ENCODE results near the gene BRCA1. TPM values are rescaled to one million over a fixed set of nuclear protein-coding genes. Genes with fewer than 3 reads are reported as not detected.
"Not testable (repeated sequence)": the region's sequence is repeated elsewhere in the genome, so short reads cannot be mapped to it uniquely, and the experiment has no call there.

BRCA1 gene
- total RNA-seq, 1 donor, result 3.4 TPM

DNA sequence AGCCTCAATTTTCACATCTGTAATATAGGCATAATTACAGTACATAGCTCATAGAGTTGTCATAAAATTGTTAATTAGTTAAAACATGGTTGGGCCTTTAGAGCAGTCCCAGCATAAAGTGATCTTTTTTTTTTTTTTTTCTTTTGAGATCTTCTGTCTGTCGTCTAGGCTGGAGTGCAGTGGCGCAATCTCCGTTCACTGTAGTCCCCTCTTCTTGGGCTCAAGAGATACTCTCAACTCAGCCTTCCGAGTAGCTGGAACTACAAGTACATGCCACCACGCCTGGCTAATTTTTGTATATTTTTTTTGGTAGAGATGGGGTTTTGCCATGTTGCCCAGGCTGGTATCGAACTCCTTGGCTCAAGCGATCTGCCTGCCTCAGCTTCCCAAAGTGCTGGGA lies 69.1 kb downstream of the BRCA1 start:
- no peaks in the 10 kb centered on the region for H3K9me3 ChIP-seq (ENCODE audit: low read depth, low read length)
- H3K27me3 ChIP-seq (ENCODE audit: insufficient read depth, low read length), result no peaks in the 10 kb centered on the region
- no peak overlapping the region for H3K4me3 ChIP-seq (ENCODE audit: low read length)
- H3K4me1 ChIP-seq (ENCODE audit: insufficient read depth, low read length), result no peaks in the 10 kb centered on the region

DNA sequence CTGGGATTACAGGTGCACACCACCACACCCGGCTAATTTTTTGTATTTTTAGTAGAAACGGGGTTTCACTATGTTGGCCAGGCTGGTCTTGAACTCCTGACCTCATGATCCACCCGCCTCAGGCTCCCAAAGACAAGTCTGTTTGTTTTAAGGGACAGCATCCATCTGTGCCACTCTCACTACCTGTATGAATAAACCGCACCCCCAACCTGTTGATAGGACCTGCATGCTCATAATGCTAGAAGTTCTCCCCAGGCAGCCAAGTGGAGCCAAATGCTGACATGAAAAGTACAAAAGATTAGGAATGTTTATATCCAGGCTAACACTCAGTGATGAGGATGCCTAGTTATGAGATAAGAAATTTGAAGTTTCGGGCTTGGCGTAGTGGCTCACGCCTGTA lies 72.2 kb downstream of the BRCA1 start:
- not testable (repeated sequence) for H3K4me1 ChIP-seq (ENCODE audit: insufficient read depth, low read length); H3K4me3 ChIP-seq (ENCODE audit: low read length)

DNA sequence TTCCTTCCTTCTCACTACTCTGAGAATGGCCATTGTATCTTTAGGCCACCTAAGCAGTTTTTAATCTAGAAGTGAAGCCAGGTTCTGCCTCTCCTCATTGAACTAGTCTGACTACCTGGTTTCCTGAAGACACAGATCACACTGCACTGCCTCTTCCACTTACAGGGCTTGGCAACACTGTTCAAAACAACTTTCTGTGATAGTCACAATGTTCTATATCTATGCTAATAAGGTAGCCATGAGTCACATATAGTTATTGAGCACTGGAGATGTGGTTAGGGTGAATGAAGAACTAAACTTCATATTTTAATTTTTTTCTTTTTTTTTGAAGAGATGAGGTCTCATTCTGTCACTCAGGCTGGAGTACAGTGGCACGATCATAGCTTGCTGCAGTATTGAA lies 73.2 kb downstream of the BRCA1 start:
- Histone ChIP-seq H3K27me3 (ENCODE audit: insufficient read depth, low read length) (no peaks in the 10 kb centered on the region), H3K9me3 (ENCODE audit: low read depth, low read length) (no peaks in the 10 kb centered on the region), H3K4me1 (ENCODE audit: insufficient read depth, low read length) (no peaks in the 10 kb centered on the region), H3K4me3 (ENCODE audit: low read length) (no peak overlapping the region)

More for the DNA sequence above, 72.2 kb downstream of the BRCA1 start:
- not testable (repeated sequence) for H3K27me3 ChIP-seq (ENCODE audit: insufficient read depth, low read length); H3K9me3 ChIP-seq (ENCODE audit: low read depth, low read length)

DNA sequence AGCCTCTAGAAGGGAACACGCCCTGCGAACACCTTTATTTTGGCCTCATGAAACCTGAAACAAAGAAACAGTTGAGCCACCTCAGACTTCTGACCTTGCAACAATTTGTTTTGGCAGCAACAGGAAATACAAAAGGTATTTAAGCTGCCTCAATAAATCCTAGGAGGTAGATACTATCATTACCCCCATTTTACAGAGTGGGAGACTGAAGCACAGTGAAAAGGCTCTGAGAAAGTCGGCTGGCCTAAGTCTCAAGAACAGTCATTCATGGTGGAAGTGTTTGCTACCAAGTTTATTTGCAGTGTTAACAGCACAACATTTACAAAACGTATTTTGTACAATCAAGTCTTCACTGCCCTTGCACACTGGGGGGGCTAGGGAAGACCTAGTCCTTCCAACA lies 81.1 kb downstream of the BRCA1 start:
- Histone ChIP-seq H3K4me1 (ENCODE audit: insufficient read depth, low read length) (no peaks in the 10 kb centered on the region), H3K4me3 (ENCODE audit: low read length) (no peak overlapping the region), H3K9me3 (ENCODE audit: low read depth, low read length) (no peaks in the 10 kb centered on the region), H3K27me3 (ENCODE audit: insufficient read depth, low read length) (no peaks in the 10 kb centered on the region)

DNA sequence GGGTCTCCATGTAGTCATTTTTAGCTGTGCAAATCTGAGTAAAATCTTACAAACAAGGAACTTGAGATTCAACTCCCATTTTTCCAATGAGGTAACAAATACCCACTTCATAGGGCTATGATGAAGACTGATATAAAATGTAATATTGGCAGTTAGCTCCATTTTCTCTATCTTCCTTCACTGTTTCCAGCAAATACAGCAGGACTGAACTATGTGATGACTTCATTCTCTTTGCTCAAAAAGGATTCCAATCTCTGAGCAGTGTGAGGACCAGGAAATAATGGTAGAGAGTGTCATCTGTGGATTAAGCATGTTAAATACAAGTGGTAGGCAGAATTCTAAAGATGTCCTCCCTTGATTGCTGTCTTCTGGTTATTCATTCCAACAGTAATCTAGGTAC lies 81.9 kb downstream of the BRCA1 start:
- H3K9me3 ChIP-seq (ENCODE audit: low read depth, low read length), result no peaks in the 10 kb centered on the region

DNA sequence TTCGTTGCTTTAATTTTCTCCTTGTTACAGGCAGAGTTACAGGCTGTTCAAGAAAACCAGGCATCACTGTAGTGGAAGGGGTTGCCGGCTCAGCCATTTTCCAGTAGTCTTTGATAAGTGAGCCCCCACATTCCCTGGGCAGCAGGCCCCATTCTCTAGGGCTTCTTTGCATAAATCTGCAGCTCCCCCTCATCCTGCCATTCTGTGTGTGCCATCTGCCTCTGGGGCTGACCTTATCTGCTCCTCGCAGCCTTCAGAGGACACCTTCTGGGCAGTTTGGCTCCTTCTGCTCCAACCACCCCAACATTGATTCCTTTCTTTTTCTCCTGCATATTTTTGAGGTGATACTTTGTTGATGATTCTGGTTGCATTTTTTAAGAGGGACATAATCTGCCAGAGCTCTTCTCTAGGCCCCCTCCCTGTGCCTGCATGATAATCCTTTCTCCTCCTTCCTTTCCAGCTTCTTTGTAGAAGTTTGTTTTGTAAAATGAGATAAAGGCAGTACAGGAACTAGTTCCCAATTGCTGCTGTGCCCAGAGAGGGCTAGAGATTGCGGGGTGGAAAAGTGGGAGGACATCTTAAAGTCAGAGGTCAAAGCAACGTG lies 83.0 kb downstream of the BRCA1 start:
- Histone ChIP-seq H3K4me3 (ENCODE audit: low read length) (no peak overlapping the region), H3K27me3 (ENCODE audit: insufficient read depth, low read length) (no peaks in the 10 kb centered on the region), H3K9me3 (ENCODE audit: low read depth, low read length) (no peaks in the 10 kb centered on the region), H3K4me1 (ENCODE audit: insufficient read depth, low read length) (no peaks in the 10 kb centered on the region)

More for the DNA sequence above, 81.9 kb downstream of the BRCA1 start:
- Histone ChIP-seq H3K27me3 (ENCODE audit: insufficient read depth, low read length) (no peaks in the 10 kb centered on the region), H3K4me3 (ENCODE audit: low read length) (no peak overlapping the region), H3K4me1 (ENCODE audit: insufficient read depth, low read length) (no peaks in the 10 kb centered on the region)

DNA sequence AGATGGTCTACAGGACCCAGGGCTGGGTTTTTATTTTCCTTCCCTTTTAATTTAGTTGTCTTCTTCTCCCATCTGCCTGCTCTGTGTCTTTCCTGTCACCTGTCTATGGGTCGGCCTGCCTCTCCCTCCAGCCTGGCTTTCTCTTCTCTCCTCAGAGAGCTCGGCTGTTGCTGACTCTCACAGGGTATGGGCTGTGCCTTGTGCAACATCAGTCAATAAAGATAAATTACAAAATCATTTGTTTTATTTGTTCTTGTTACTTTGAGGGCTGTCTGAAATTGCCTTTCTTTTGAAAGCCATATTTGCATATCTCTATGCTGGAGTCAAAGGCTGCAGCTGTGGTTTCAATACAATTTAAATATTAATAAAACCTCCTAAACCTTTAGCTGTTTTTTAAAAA lies 84.5 kb downstream of the BRCA1 start:
- no peaks in the 10 kb centered on the region for H3K4me1 ChIP-seq (ENCODE audit: insufficient read depth, low read length)
- H3K9me3 ChIP-seq (ENCODE audit: low read depth, low read length), result no peaks in the 10 kb centered on the region
- no peaks in the 10 kb centered on the region for H3K27me3 ChIP-seq (ENCODE audit: insufficient read depth, low read length)
- no peak overlapping the region for H3K4me3 ChIP-seq (ENCODE audit: low read length)

DNA sequence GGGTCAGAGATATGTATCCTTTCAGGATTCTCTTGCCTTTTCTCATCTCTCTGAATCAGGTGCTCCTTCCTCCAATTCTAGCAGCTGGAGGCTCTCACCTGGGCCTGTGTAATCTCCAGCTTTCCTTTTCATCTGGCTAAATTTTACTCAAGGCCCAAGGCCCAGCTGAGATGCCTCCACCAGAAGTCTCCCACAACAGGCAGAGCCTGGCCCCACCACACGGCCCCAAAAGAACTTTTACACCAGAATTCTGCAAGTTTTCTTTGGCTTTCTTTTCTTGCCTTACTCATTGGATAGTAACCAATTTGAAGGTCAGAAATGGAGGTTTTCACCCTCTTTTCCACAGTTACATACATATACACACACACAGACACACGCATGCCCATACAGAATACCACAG lies 85.5 kb downstream of the BRCA1 start:
- Histone ChIP-seq H3K9me3 (ENCODE audit: low read depth, low read length) (no peaks in the 10 kb centered on the region), H3K27me3 (ENCODE audit: insufficient read depth, low read length) (no peaks in the 10 kb centered on the region), H3K4me1 (ENCODE audit: insufficient read depth, low read length) (no peaks in the 10 kb centered on the region), H3K4me3 (ENCODE audit: low read length) (no peak overlapping the region)

DNA sequence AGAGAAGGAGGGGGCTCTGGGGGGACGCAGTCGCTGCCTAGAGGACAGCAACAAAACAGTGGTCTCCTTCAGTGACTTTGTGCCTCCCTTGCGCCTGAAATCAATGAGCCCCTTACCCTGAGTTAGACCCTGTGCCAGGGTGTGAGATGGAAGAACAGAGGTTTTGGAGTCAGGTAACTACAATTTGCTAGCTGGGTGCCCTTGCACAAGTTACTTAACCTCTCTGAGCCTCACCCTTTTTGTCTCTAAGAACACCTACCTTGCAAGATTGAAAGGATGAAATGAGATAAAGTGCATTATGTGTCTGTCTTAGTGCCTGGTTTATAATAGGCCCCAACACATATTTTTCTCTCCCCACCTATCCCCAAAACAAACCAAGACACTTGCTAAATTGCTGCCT lies 90.3 kb downstream of the BRCA1 start:
- Histone ChIP-seq H3K4me1 (ENCODE audit: insufficient read depth, low read length) (peaks cover 2% of the 10 kb centered on the region), H3K9me3 (ENCODE audit: low read depth, low read length) (no peaks in the 10 kb centered on the region), H3K4me3 (ENCODE audit: low read length) (no peak overlapping the region), H3K27me3 (ENCODE audit: insufficient read depth, low read length) (no peaks in the 10 kb centered on the region)

DNA sequence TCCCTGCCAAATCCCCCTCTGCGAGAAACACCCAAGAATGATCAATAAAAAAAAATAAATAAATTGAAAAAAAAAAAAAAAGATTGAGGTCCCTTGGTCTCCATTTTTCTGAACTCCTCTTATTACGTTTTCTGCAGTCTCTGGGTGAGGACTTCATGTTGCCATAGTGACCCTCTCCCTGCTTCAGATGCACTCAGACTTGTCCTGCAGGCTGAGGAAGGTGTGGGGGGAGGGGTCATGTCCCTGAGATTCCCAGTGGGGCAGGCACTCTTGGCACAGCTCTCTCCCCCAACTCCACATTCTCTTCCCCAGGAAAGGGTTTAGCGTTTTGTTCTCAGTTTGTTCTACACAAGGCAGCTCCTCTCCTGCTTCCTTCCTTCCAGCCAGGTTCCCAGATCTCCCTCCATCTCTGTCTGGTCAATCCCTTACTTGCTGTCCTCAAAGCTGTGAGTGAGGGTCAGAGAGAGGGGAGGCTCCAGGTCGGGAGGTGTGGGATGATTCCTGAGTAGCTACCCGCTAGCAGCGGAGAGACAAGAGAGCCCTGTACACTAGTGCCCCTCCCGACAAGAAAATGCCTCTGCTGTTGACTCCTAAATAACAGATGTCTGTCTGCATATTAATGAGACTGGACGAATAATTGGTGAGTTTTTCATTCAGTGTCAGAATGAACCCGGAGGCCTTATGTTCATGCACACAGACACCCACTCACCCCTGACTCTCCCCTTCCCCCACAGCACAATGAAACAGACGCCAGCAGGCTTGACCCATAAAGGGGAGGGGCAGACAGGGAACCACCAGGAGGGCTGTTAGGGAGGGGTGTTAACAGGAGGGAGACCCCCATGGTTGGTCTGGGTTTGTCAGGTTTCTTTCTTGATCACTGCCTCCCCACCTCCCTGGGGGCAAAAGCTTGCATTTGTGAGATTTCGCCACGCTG lies 90.9 kb downstream of the BRCA1 start:
- H3K27me3 ChIP-seq (ENCODE audit: insufficient read depth, low read length), result no peaks in the 10 kb centered on the region
- H3K9me3 ChIP-seq (ENCODE audit: low read depth, low read length), result no peaks in the 10 kb centered on the region
- H3K4me1 ChIP-seq (ENCODE audit: insufficient read depth, low read length), result peaks cover 4% of the 10 kb centered on the region
- H3K4me3 ChIP-seq (ENCODE audit: low read length), result no peak overlapping the region

DNA sequence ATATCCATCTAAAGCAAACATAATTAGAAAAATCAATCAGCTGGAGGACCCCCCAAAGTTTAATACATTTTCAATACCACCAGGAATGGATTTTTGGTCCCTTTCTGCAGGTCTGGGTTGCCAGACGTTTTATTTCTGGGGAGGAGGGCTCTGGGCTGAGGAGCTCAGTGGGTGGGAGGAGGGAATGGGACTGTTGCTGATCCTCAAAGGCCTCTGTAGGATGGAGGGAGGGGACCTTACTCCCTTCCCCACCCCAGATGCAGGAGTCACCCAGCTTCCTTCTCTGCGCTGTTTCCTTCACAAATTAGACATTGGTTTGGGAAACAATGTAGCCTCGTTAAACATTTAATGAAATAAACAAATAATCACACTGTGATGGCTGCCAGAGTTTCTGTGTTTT lies 93.5 kb downstream of the BRCA1 start:
- Histone ChIP-seq H3K4me3 (ENCODE audit: low read length) (no peak overlapping the region), H3K9me3 (ENCODE audit: low read depth, low read length) (no peaks in the 10 kb centered on the region), H3K27me3 (ENCODE audit: insufficient read depth, low read length) (no peaks in the 10 kb centered on the region), H3K4me1 (ENCODE audit: insufficient read depth, low read length) (peaks cover 4% of the 10 kb centered on the region)

DNA sequence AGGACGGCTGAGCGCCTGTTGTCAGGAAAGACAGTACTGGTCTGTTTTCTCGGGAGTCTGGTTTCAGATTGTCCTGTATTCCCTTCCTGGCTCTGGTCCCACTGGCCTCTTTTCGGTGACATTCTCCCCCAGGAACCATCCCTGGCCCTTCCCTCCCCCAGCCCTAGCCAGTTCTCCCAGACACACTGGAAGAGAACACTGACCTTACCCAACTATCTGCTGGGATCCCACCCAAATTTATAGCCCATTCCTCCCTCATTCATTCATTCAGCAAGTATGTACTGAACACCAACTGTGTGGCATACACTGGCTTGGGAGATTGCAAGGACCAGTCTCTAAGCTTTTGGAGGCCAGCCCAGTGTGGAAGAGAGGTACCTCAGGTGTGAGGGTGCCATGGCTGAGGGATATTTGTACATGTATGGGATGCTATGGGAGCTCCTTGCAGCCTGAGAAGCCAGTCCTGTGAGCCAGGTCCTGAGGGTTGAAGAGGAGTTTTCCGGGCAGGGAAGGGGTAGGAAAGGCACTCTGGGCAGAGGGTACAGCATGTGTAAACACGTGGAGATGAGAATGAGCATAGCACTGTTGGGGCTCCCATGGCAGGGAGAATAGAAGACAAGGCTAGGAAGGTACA lies 94.9 kb downstream of the BRCA1 start:
- Histone ChIP-seq H3K4me3 (ENCODE audit: low read length) (no peak overlapping the region), H3K27me3 (ENCODE audit: insufficient read depth, low read length) (no peaks in the 10 kb centered on the region), H3K9me3 (ENCODE audit: low read depth, low read length) (no peaks in the 10 kb centered on the region), H3K4me1 (ENCODE audit: insufficient read depth, low read length) (peaks cover 4% of the 10 kb centered on the region)

DNA sequence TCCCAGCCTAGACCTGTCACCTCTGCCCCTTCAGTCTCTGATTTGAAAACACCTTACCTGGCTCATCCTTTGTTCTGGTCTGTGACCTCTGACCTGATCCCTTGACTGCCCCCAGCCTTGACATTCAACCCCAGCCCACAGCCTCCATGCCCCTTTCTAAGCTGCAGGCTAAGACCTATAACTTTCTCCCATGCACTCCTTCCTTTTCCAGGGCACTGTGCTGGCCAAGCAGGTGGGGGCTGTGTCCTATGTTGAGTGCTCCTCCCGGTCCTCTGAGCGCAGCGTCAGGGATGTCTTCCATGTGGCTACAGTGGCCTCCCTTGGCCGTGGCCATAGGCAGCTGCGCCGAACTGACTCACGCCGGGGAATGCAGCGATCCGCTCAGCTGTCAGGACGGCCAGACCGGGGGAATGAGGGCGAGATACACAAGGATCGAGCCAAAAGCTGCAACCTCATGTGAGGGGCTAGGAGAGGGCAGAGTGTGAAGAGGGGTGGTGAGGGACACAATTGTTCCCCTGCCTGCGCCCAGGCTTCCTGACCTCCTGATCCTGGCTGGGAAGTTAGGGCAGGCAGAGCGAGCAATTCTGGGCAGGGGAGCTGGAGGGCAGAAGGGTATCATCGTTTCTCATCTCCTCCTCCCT lies 96.8 kb downstream of the BRCA1 start:
- Histone ChIP-seq H3K4me1 (ENCODE audit: insufficient read depth, low read length) (peaks cover 19% of the 10 kb centered on the region), H3K27me3 (ENCODE audit: insufficient read depth, low read length) (no peaks in the 10 kb centered on the region), H3K9me3 (ENCODE audit: low read depth, low read length) (no peaks in the 10 kb centered on the region), H3K4me3 (ENCODE audit: low read length) (no peak overlapping the region)

DNA sequence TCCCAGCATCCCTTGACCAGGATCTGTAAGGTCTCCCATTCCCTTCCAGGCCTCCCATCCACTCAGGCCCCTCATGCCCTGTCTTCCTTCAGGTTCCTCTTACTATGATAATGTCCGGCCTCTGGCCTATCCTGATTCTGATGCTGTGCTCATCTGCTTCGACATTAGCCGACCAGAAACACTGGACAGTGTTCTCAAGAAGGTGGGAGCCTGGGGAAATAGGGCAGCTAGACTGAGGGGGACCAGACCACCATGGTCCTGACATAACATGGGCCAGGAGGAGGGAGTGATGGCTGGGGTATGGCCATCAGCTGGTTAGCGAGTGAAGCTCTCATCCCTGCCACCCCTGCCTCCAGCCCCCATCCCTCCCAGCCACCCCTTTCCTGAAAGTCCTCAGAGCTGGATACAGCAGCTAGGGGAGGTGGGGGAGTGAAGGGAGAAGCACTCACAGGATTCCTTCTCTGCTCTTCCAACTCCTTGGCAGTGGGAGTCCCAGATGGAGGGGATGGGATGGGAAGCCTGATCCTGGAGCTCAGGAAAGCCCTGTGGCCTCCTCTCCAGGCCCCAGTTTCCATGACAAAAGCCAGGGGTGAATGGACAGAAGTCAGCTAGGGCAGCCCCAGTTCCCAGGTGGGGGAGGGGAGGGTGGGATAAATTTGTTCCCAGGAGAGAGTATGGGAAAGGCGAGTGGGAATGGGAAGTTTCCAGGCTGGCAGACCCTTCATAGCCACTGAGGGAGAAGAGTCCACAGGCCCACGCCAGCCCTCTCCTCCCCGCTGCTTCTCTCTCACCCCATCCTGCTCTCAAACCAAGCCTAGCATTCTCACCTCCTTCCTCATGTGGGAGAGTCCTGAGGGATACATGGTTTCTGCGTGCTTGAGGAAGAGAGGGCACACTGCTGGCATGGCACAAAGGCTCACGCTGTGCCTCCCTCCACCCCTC lies 97.8 kb downstream of the BRCA1 start:
- Histone ChIP-seq H3K4me3 (ENCODE audit: low read length) (no peak overlapping the region), H3K27me3 (ENCODE audit: insufficient read depth, low read length) (no peaks in the 10 kb centered on the region), H3K9me3 (ENCODE audit: low read depth, low read length) (no peaks in the 10 kb centered on the region), H3K4me1 (ENCODE audit: insufficient read depth, low read length) (peaks cover 26% of the 10 kb centered on the region)

Measured in mononuclear cell (primary cell).